ENCODE results near the gene FOXP1. TPM values are rescaled to one million over a fixed set of nuclear protein-coding genes. Genes with fewer than 3 reads are reported as not detected.

Gene FOXP1
- total and polyA plus RNA-seq, 2 of the 13 experiments (the other 11 are each of a cell fraction or from before 2014, with no cell fraction given): 40.4 to 59.0 TPM

DNA sequence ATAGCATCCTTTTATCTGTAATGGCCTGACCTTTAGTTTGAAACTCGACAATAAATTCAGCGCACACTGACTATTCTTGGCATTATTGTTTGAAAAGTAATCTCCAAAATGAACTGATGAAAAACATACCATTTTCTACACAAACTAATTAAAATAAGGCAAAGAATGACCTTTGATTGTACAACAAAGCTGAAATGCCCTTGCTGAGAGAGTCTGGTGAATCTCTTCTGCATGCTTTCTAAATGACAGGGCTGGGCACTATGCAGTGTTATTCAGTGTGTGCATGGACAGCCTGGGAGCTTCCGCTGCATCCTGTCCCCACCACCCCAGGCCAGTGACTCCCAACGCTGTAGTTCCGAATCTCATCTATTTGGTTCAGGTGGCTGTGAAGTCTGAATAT is 530.8 kb downstream of the FOXP1 start (continued):
- TF ChIP-seq SP140L (CRISPR knock-in tag; IDR thresholded peaks at IDR 0.05; ENCODE audit: borderline replicate concordance) (no peak), RBM22 (optimal IDR thresholded peaks at IDR 0.05; ENCODE audit: low read length) (no peak), ZFP37 (CRISPR knock-in tag; IDR thresholded peaks at IDR 0.05; ENCODE audit: borderline replicate concordance) (no peak), U2AF2 (IDR thresholded peaks at IDR 0.05; ENCODE audit: low read depth, low read length) (no peak), KLF11 (CRISPR knock-in tag; IDR thresholded peaks at IDR 0.05) (no peak), ZNF30 (CRISPR knock-in tag; IDR thresholded peaks at IDR 0.05) (no peak), TBX3 (IDR thresholded peaks at IDR 0.05; ENCODE audit: borderline replicate concordance) (no peak), ZNF383 (CRISPR knock-in tag; IDR thresholded peaks at IDR 0.05; ENCODE audit: borderline replicate concordance) (no peak)
- TF ChIP-seq, protein P1, sequence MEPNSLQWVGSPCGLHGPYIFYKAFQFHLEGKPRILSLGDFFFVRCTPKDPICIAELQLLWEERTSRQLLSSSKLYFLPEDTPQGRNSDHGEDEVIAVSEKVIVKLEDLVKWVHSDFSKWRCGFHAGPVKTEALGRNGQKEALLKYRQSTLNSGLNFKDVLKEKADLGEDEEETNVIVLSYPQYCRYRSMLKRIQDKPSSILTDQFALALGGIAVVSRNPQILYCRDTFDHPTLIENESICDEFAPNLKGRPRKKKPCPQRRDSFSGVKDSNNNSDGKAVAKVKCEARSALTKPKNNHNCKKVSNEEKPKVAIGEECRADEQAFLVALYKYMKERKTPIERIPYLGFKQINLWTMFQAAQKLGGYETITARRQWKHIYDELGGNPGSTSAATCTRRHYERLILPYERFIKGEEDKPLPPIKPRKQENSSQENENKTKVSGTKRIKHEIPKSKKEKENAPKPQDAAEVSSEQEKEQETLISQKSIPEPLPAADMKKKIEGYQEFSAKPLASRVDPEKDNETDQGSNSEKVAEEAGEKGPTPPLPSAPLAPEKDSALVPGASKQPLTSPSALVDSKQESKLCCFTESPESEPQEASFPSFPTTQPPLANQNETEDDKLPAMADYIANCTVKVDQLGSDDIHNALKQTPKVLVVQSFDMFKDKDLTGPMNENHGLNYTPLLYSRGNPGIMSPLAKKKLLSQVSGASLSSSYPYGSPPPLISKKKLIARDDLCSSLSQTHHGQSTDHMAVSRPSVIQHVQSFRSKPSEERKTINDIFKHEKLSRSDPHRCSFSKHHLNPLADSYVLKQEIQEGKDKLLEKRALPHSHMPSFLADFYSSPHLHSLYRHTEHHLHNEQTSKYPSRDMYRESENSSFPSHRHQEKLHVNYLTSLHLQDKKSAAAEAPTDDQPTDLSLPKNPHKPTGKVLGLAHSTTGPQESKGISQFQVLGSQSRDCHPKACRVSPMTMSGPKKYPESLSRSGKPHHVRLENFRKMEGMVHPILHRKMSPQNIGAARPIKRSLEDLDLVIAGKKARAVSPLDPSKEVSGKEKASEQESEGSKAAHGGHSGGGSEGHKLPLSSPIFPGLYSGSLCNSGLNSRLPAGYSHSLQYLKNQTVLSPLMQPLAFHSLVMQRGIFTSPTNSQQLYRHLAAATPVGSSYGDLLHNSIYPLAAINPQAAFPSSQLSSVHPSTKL (CRISPR knock-in tag; IDR thresholded peaks at IDR 0.05): no peak
